Eye (tissue), 1 donor: ENCODE data around the gene KREMEN1.
"Not testable (repeated sequence)": the region's sequence is repeated elsewhere in the genome, so short reads cannot be mapped to it uniquely, and the experiment has no call there.

ENCODE experiments used
- DNase-seq: peaks from one replicate; pipeline ENCODE4 v3.0.0-alpha.2; 2015

KREMEN1 gene

GRCh38 chr22:29109822-29110221 is 37.0 kb downstream of the KREMEN1 start:
- no peak for DNase-seq

- DNase-seq = no peak
Observed at GRCh38 chr22:29110946-29111345, 38.1 kb downstream of the KREMEN1 start.

- DNase-seq = no peak
Observed at GRCh38 chr22:29112121-29112520, 39.3 kb downstream of the KREMEN1 start.

GRCh38 chr22:29112681-29113080 is 39.8 kb downstream of the KREMEN1 start:
- DNase-seq = no peak

GRCh38 chr22:29113319-29113718 is 40.5 kb downstream of the KREMEN1 start:
- no peak for DNase-seq

- no peak for DNase-seq
Observed at GRCh38 chr22:29114392-29114791, 41.6 kb downstream of the KREMEN1 start.

- no peak for DNase-seq
Observed at GRCh38 chr22:29115682-29116288, 43.0 kb downstream of the KREMEN1 start.

GRCh38 chr22:29116397-29117123 is 43.7 kb downstream of the KREMEN1 start:
- DNase-seq = no peak

- no peak for DNase-seq
Observed at GRCh38 chr22:29117799-29118477, 45.1 kb downstream of the KREMEN1 start.

GRCh38 chr22:29120098-29120912 is 47.5 kb downstream of the KREMEN1 start:
- not testable (repeated sequence) for DNase-seq

GRCh38 chr22:29121124-29121523 is 48.3 kb downstream of the KREMEN1 start:
- DNase-seq = no peak

GRCh38 chr22:29122041-29122440 is 49.2 kb downstream of the KREMEN1 start:
- DNase-seq = no peak

GRCh38 chr22:29124777-29125442 is 52.1 kb downstream of the KREMEN1 start:
- no peak for DNase-seq

- no peak for DNase-seq
Observed at GRCh38 chr22:29125443-29125778, 52.6 kb downstream of the KREMEN1 start.

GRCh38 chr22:29125844-29126243 is 53.0 kb downstream of the KREMEN1 start:
- DNase-seq = no peak

- no peak for DNase-seq
Observed at GRCh38 chr22:29126670-29127395, 54.0 kb downstream of the KREMEN1 start.

- DNase-seq = no peak
Observed at GRCh38 chr22:29128891-29129807, 56.3 kb downstream of the KREMEN1 start.

GRCh38 chr22:29129808-29130140 is 56.9 kb downstream of the KREMEN1 start:
- DNase-seq = no peak

- DNase-seq = no peak
Observed at GRCh38 chr22:29130476-29130875, 57.6 kb downstream of the KREMEN1 start.

GRCh38 chr22:29133603-29134133 is 60.8 kb downstream of the KREMEN1 start:
- DNase-seq = no peak

GRCh38 chr22:29134448-29134847 is 61.6 kb downstream of the KREMEN1 start:
- no peak for DNase-seq
